HEK293T (cell line): ENCODE results near the gene PDLIM1.

Source experiments
- CTCF ChIA-PET: fragments of 350-600 bp; formaldehyde crosslinking; extraction: SDS; loops from one replicate; lab custom pipeline; 2021; ENCODE audit warnings: antibody characterized with exemption, inconsistent platforms; lab: Yijun Ruan, JAX
- POLR2A ChIA-PET: fragments of 350-600 bp; formaldehyde crosslinking; extraction: SDS; loops from one replicate; lab custom pipeline; 2020; ENCODE audit warnings: antibody characterized with exemption, inconsistent platforms; lab: Yijun Ruan, JAX
- DNase-seq: peaks from one replicate; pipeline ENCODE4 v3.0.0; 2012; ENCODE audit warnings: mixed read lengths; ENCODE audit errors: extremely low spot score
- ARNT ChIP-seq: fragments of 450-650 bp; IDR thresholded peaks from 2 replicates; pipeline ENCODE4 v1.6.1; 2017; ENCODE audit warnings: mild to moderate bottlenecking
- BHLHE40 ChIP-seq: fragments of 450-650 bp; IDR thresholded peaks from 2 replicates; pipeline ENCODE4 v1.6.1; 2016; ENCODE audit warnings: mild to moderate bottlenecking, moderate library complexity, borderline replicate concordance
- CTBP1 ChIP-seq: fragments of 450-650 bp; IDR thresholded peaks from 2 replicates; pipeline ENCODE4 v1.6.1; 2016; ENCODE audit warnings: borderline replicate concordance
- ELF4 ChIP-seq: fragments of 450-650 bp; IDR thresholded peaks from 2 replicates; pipeline ENCODE4 v1.6.1; 2017; ENCODE audit warnings: antibody characterized with exemption
- FOXA1 ChIP-seq: fragments of 450-650 bp; IDR thresholded peaks from 2 replicates; pipeline ENCODE4 v1.6.1; 2016; ENCODE audit warnings: mild to moderate bottlenecking
- FOXK2 ChIP-seq: fragments of 450-650 bp; IDR thresholded peaks from 2 replicates; pipeline ENCODE4 v1.6.1; 2016; ENCODE audit warnings: mild to moderate bottlenecking
- FOXM1 ChIP-seq: fragments of 450-650 bp; IDR thresholded peaks from 2 replicates; pipeline ENCODE4 v1.6.1; 2017; ENCODE audit warnings: mild to moderate bottlenecking, borderline replicate concordance
- HDGF ChIP-seq: fragments of 450-650 bp; IDR thresholded peaks from 2 replicates; pipeline ENCODE4 v1.6.1; 2017; ENCODE audit warnings: antibody characterized with exemption, borderline replicate concordance
- L3MBTL2 ChIP-seq: fragments of 450-650 bp; conservative IDR thresholded peaks from 2 replicates; pipeline ENCODE4 v1.6.1; 2016; ENCODE audit warnings: mild to moderate bottlenecking
- LEF1 ChIP-seq: fragments of 450-650 bp; IDR thresholded peaks from 2 replicates; pipeline ENCODE4 v1.6.1; 2017; ENCODE audit warnings: mild to moderate bottlenecking, borderline replicate concordance
- NFRKB ChIP-seq: fragments of 450-650 bp; IDR thresholded peaks from 2 replicates; pipeline ENCODE4 v1.6.1; 2016; ENCODE audit warnings: mild to moderate bottlenecking, moderate library complexity
- SP1 ChIP-seq: fragments of 450-650 bp; IDR thresholded peaks from 2 replicates; pipeline ENCODE4 v1.6.1; 2017
- SUZ12 ChIP-seq: fragments of 450-650 bp; IDR thresholded peaks from 2 replicates; pipeline ENCODE4 v1.6.1; 2016; ENCODE audit warnings: mild to moderate bottlenecking
- TARDBP ChIP-seq: fragments of 450-650 bp; IDR thresholded peaks from 2 replicates; pipeline ENCODE4 v1.6.1; 2016
- ZNF384 ChIP-seq: fragments of 450-650 bp; IDR thresholded peaks from 2 replicates; pipeline ENCODE4 v1.6.1; 2016
- TF ChIP-seq, protein P1 (sequence below): fragments of 450-650 bp; IDR thresholded peaks from 2 replicates; pipeline ENCODE4 v1.6.1; 2016

Gene PDLIM1

DNA sequence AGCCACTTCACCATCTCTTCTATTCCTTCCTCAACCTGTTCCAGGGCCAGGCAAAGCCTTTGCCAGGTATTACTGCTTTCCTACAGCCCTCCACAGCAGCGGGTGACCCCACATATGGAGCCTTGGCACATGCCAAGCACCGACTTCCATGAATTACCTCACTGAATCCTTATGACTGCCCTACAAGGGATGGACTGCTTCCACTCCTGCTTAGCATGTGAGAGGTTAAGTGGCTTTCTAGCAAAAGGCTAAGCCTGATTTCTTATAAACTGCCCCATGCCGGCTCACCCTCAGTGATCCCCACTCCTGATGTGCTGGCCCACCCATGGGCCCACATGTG is 44.0 kb upstream of the PDLIM1 start:
- CTCF ChIA-PET: no interaction called here
- POLR2A ChIA-PET: no interaction called here
- TF ChIP-seq L3MBTL2 (no peak), FOXA1 (no peak), FOXM1 (no peak), CTBP1 (no peak), SUZ12 (no peak), NFRKB (no peak), BHLHE40 (no peak), FOXK2 (no peak), ELF4 (no peak), LEF1 (no peak), ZNF384 (no peak), ARNT (no peak), TARDBP (no peak), HDGF (no peak)
- TF ChIP-seq, protein P1, sequence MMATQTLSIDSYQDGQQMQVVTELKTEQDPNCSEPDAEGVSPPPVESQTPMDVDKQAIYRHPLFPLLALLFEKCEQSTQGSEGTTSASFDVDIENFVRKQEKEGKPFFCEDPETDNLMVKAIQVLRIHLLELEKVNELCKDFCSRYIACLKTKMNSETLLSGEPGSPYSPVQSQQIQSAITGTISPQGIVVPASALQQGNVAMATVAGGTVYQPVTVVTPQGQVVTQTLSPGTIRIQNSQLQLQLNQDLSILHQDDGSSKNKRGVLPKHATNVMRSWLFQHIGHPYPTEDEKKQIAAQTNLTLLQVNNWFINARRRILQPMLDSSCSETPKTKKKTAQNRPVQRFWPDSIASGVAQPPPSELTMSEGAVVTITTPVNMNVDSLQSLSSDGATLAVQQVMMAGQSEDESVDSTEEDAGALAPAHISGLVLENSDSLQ: no peak
- no peak for DNase-seq

DNA sequence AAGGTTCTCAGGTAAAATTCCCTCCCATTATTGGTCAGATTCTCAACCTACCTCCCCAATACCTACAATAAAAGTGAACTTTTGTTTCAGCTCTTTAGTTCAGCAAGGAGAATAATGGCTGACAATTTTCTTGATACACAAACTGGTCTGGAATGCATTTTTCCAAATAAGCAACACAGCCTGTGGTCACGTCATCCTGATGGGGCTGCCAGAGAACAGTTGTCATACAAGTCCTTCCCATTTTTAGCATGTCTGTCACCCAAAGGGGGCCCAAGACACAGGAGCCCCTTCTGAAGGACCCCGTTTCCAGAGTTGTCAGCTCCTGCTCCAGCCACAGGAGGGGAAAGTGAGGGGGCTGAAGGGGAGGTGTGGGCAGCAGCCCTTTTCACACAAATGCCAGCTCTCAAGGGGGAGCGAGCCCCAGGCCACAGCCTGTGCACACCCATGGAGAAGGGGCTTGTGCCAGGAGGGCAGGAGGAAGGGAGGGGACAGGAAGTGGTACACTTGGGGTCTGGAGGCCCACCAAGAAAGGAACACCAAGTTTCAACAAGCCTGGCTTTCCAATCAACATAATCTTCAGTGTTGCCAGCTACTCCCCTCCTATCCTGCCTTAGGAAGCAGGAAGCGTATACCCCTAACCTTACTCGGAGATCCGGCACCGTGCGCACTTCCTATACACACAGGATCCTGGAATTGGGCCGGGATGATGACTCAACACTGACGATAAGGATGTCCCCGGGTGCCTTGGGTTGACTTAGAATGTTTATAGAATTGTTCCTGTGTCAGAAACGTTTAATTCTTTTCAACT is 43.4 kb upstream of the PDLIM1 start:
- ChIA-PET POLR2A (no interaction called here), CTCF (interaction anchor here (0.9 kb wide), 1 partner anchor 29 kb away, joined by 4 read pairs; no protein-coding TSS in a partner anchor)
- DNase-seq: no peak
- TF ChIP-seq L3MBTL2: no peak

DNA sequence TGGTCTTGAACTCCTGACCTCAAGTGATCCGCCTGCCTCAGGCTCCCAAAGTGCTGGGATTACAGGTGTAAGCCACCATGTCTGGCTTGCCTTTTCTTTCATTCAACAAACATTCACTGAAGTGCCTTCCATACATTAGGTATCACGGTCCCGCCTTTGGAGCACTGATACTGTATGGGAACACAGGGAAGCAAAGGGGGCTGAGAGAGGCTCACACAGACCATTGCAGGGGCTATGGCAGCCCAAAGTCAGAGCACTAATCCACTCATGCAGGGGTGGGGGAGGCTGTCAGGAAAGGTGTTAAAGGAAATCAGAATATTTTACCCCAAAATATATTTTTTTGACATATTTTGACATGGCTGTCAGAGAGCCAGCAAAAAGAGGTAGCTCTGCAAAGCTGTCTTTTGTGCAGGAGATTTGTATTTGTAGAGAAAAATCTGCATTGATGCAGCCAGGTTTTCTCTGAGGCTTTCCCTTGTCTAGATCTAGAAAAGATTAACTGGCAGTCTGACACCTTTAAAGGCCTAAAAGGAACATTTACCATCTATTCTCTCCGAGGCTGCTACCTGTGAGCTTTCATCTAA is 42.0 kb upstream of the PDLIM1 start:
- TF ChIP-seq ZNF384 (no peak), ELF4 (no peak), CTBP1 (no peak), L3MBTL2 (no peak), TARDBP (no peak), SUZ12 (no peak), FOXA1 (no peak), ARNT (no peak)
- TF ChIP-seq, protein P1: no peak
- DNase-seq: no peak
- ChIA-PET CTCF (interaction anchor here (0.6 kb wide), 1 partner anchor 42 kb away, joined by 4 read pairs; no protein-coding TSS in a partner anchor), POLR2A (no interaction called here)

DNA sequence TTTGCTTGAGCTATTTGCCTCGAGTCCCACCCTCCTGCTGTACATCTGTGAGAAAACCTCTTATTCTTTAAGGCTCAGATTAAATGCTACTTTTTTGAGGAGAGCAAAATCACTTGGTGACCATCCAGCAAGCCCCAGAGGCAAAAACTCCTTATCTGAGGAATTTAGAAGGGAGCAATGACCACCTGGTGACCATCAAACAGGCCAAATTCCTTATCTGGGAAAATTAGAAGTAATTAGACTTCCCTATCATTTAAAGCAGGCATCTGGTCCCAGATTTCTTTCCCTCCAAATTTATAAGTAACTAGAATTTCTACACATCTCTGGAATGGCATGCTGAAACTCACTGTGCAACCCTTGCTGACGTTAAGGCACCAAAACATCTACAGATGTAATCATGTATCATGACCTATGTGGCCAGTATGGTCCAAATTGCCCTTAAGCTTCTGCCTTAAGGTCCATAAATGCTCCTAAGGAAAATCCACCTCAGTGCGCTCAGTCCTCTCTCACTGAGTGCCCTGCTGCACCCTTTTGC is 40.9 kb upstream of the PDLIM1 start:
- ChIA-PET CTCF (interaction anchor here (0.5 kb wide), 1 partner anchor 11 kb away, joined by 3 read pairs; no protein-coding TSS in a partner anchor), POLR2A (no interaction called here)
- DNase-seq: no peak
- TF ChIP-seq TARDBP: no peak
- TF ChIP-seq ARNT: no peak
- no peak for TF ChIP-seq FOXM1
- TF ChIP-seq FOXA1: no peak
- TF ChIP-seq ELF4: no peak
- no peak for TF ChIP-seq L3MBTL2
- no peak for TF ChIP-seq NFRKB
- no peak for TF ChIP-seq SP1
- TF ChIP-seq, protein P1: no peak
- TF ChIP-seq BHLHE40: no peak
- no peak for TF ChIP-seq FOXK2
- TF ChIP-seq HDGF: no peak
- no peak for TF ChIP-seq CTBP1

DNA sequence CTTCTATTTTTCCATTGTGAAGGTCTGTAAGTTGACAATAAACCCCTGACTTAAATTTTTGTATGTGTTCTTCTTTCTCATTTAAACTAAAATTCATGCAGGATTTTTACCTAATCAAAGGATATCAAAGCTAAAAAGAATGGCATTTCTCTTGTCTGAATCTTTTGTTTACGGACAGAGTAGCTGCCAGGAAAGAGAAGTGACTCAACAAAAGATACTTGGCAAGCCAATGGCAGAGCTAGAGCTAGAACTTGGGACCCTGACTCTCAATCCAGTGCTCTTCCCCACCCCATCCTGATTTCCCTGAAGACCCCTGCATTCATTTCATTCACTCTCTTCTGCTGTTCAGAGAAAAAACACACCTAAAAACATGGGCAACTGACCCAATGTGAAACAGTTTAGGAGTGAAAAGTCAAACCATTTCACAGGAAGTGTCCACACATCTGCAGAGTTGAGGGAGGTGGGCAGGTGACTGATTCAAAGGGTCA is 40.2 kb upstream of the PDLIM1 start:
- no peak for TF ChIP-seq FOXA1
- TF ChIP-seq FOXK2: no peak
- no peak for TF ChIP-seq BHLHE40
- TF ChIP-seq SP1: no peak
- TF ChIP-seq ZNF384: no peak
- TF ChIP-seq ARNT: no peak
- no peak for TF ChIP-seq ELF4
- no peak for TF ChIP-seq CTBP1
- TF ChIP-seq, protein P1: no peak
- no peak for TF ChIP-seq TARDBP
- no peak for TF ChIP-seq L3MBTL2
- no peak for TF ChIP-seq HDGF
- TF ChIP-seq SUZ12: no peak
- no peak for TF ChIP-seq FOXM1
- no peak for TF ChIP-seq LEF1
- TF ChIP-seq NFRKB: no peak
- ChIA-PET POLR2A (no interaction called here), CTCF (interaction anchor here (0.5 kb wide), 1 partner anchor 11 kb away, joined by 3 read pairs; no protein-coding TSS in a partner anchor)
- DNase-seq: no peak
